IMR-90 (cell line): ENCODE measurements around the gene HS6ST2. TPM values are rescaled to one million over a fixed set of nuclear protein-coding genes. Genes with fewer than 3 reads are reported as not detected.

ENCODE experiments used
- ATAC-seq: fragments of 200-7000 bp; cut with Tn5 transposase; 2 replicates; pipeline ENCODE4 v1.9.1; 2020; ENCODE audit warnings: low read depth, mild to moderate bottlenecking, moderate library complexity
- BruUV-seq: library from RNA; stranded (reverse); fragments of 400-500 nt; replicated peaks from 2 replicates; lab custom pipeline; 2021; lab: Mats Ljungman, UMichigan
- CTCF ChIA-PET: fragments of 300-600 bp; formaldehyde crosslinking; extraction: SDS; loops from one replicate; lab custom pipeline; 2021; ENCODE audit warnings: antibody characterized with exemption; lab: Yijun Ruan, JAX
- POLR2A ChIA-PET: fragments of 300-600 bp; sonication (Branson Sonifier 250); formaldehyde crosslinking; loops from one replicate; lab custom pipeline; 2022; ENCODE audit warnings: antibody characterized with exemption; ENCODE audit not compliant: unreplicated experiment; lab: Charles Lee
- DNase-seq: peaks from one replicate; pipeline ENCODE4 v3.0.0; 2013
- H2AFZ ChIP-seq: replicated peaks from 2 replicates; pipeline ENCODE3; 2013; ENCODE audit warnings: low read length, mild to moderate bottlenecking; ENCODE audit not compliant: poor library complexity
- H2AK5ac ChIP-seq: 2 replicates; pipeline ENCODE4 v1.6.1; 2013; ENCODE audit warnings: low read depth, low read length, inconsistent platforms
- H2AK9ac ChIP-seq: replicated peaks from 2 replicates; pipeline ENCODE3; 2013; ENCODE audit warnings: mild to moderate bottlenecking, low read depth, low read length, moderate library complexity; ENCODE audit not compliant: poor library complexity
- H2BK120ac ChIP-seq: 2 replicates; pipeline ENCODE4 v1.6.1; 2013; ENCODE audit warnings: low read depth, low read length, inconsistent platforms
- H2BK15ac ChIP-seq: 3 replicates; pipeline ENCODE4 v1.6.1; 2013; ENCODE audit warnings: low read depth, low read length, inconsistent platforms
- H2BK20ac ChIP-seq: 2 replicates; pipeline ENCODE4 v1.6.1; 2013; ENCODE audit warnings: low read depth, mild to moderate bottlenecking, inconsistent platforms, low read length, moderate library complexity
- H2BK5ac ChIP-seq: 2 replicates; pipeline ENCODE4 v1.6.1; 2013; ENCODE audit warnings: mild to moderate bottlenecking, low read depth, low read length, inconsistent platforms; ENCODE audit not compliant: poor library complexity, severe bottlenecking
- H3K14ac ChIP-seq: replicated peaks from 2 replicates; pipeline ENCODE4 v1.6.1; 2013; ENCODE audit warnings: low read depth, low read length, inconsistent platforms
- H3K18ac ChIP-seq: 2 replicates; pipeline ENCODE4 v1.6.1; 2013; ENCODE audit warnings: low read depth, low read length, control low read depth
- H3K23ac ChIP-seq: 2 replicates; pipeline ENCODE4 v1.6.1; 2013; ENCODE audit warnings: low read depth, low read length, inconsistent platforms
- H3K27ac ChIP-seq: 2 replicates; pipeline ENCODE4 v1.5.1; 2013; ENCODE audit warnings: mild to moderate bottlenecking, control low read depth, low read length; ENCODE audit not compliant: insufficient read depth
- H3K27me3 ChIP-seq: 2 replicates; pipeline ENCODE4 v1.6.1; 2013; ENCODE audit warnings: low read length; ENCODE audit not compliant: control insufficient read depth, insufficient read depth
- H3K36me3 ChIP-seq: 2 replicates; pipeline ENCODE4 v1.6.1; 2013; ENCODE audit warnings: low read length, mixed read lengths; ENCODE audit not compliant: control insufficient read depth, insufficient read depth
- H3K4ac ChIP-seq: 2 replicates; pipeline ENCODE4 v1.6.1; 2013; ENCODE audit warnings: low read depth, low read length, inconsistent platforms
- H3K4me1 ChIP-seq: 2 replicates; pipeline ENCODE4 v1.6.1; 2013; ENCODE audit warnings: low read length, mixed read lengths; ENCODE audit not compliant: control insufficient read depth, insufficient read depth
- H3K4me2 ChIP-seq: 2 replicates; pipeline ENCODE4 v1.6.1; 2013; ENCODE audit warnings: low read depth, mild to moderate bottlenecking, control low read depth, low read length, moderate library complexity
- H3K4me3 ChIP-seq: 2 replicates; pipeline ENCODE4 v1.5.1; 2013; ENCODE audit warnings: low read depth, mild to moderate bottlenecking, control low read depth, low read length, moderate library complexity; ENCODE audit not compliant: insufficient read depth
- H3K56ac ChIP-seq: 2 replicates; pipeline ENCODE4 v1.6.1; 2013; ENCODE audit warnings: low read length, inconsistent platforms; ENCODE audit not compliant: insufficient read depth; ENCODE audit errors: extremely low read depth
- H3K79me1 ChIP-seq, 2 experiments: 2 replicates each; pipeline ENCODE4 v1.6.1; 2013; ENCODE audit warnings: low read length in 2 of 2, inconsistent platforms in 1 of 2, low read depth in 1 of 2
- H3K9ac ChIP-seq: 2 replicates; pipeline ENCODE4 v1.6.1; 2013; ENCODE audit warnings: low read depth, low read length, control low read depth
- H3K9me1 ChIP-seq: 2 replicates; pipeline ENCODE4 v1.6.1; 2013; ENCODE audit warnings: low read length, inconsistent platforms; ENCODE audit not compliant: insufficient read depth
- H3K9me3 ChIP-seq: 2 replicates; pipeline ENCODE4 v1.6.1; 2013; ENCODE audit warnings: low read length; ENCODE audit not compliant: control insufficient read depth, insufficient read depth
- H4K20me1 ChIP-seq: 2 replicates; pipeline ENCODE4 v1.6.1; 2013; ENCODE audit warnings: low read length, inconsistent platforms; ENCODE audit not compliant: insufficient read depth
- H4K5ac ChIP-seq: 2 replicates; pipeline ENCODE4 v1.6.1; 2013; ENCODE audit warnings: mild to moderate bottlenecking, low read depth, low read length, control low read depth
- H4K8ac ChIP-seq, 2 experiments: 2 replicates each; pipeline ENCODE4 v1.6.1; 2013; ENCODE audit warnings: low read depth in 2 of 2, low read length in 2 of 2, control low read depth in 1 of 2, inconsistent platforms in 1 of 2
- H4K91ac ChIP-seq: 2 replicates; pipeline ENCODE4 v1.6.1; 2013; ENCODE audit warnings: low read depth, low read length, inconsistent platforms; ENCODE audit not compliant: insufficient read depth
- BHLHE40 ChIP-seq: fragments of 150-350 bp; IDR thresholded peaks from 2 replicates; pipeline ENCODE4 v1.6.1; 2016; ENCODE audit warnings: mild to moderate bottlenecking, low read depth, low read length
- CEBPB ChIP-seq: IDR thresholded peaks from 2 replicates; pipeline ENCODE4 v1.6.1; 2012; ENCODE audit warnings: low read depth, low read length, improper control_type of control experiment
- CHD1 ChIP-seq: IDR thresholded peaks from 2 replicates; pipeline ENCODE4 v1.6.1; 2012; ENCODE audit warnings: low read depth, low read length, improper control_type of control experiment
- FOS ChIP-seq: fragments of 150-350 bp; IDR thresholded peaks from 2 replicates; pipeline ENCODE4 v1.6.1; 2016; ENCODE audit warnings: low read depth, low read length
- MAFK ChIP-seq: IDR thresholded peaks from 2 replicates; pipeline ENCODE4 v1.6.1; 2012; ENCODE audit warnings: low read depth, low read length, improper control_type of control experiment
- MAZ ChIP-seq: IDR thresholded peaks from 2 replicates; pipeline ENCODE4 v1.6.1; 2012; ENCODE audit warnings: low read depth, mild to moderate bottlenecking, low read length, improper control_type of control experiment, moderate library complexity, borderline replicate concordance
- MXI1 ChIP-seq: IDR thresholded peaks from 2 replicates; pipeline ENCODE4 v1.6.1; 2012; ENCODE audit warnings: low read depth, mild to moderate bottlenecking, low read length, moderate library complexity, borderline replicate concordance
- NFE2L2 ChIP-seq: fragments of 150-350 bp; IDR thresholded peaks from 2 replicates; pipeline ENCODE4 v1.6.1; 2016; ENCODE audit warnings: low read depth, mild to moderate bottlenecking, low read length
- POLR2A ChIP-seq: IDR thresholded peaks from 2 replicates; pipeline ENCODE4 v1.6.1; 2012; ENCODE audit warnings: mild to moderate bottlenecking, low read depth, low read length
- RAD21 ChIP-seq: IDR thresholded peaks from 2 replicates; pipeline ENCODE4 v1.6.1; 2012; ENCODE audit warnings: low read length, improper control_type of control experiment
- RCOR1 ChIP-seq: IDR thresholded peaks from 2 replicates; pipeline ENCODE4 v1.6.1; 2012; ENCODE audit warnings: mild to moderate bottlenecking, low read length, improper control_type of control experiment; ENCODE audit not compliant: insufficient replicate concordance
- RFX5 ChIP-seq: IDR thresholded peaks from 2 replicates; pipeline ENCODE4 v1.8.0; 2012; ENCODE audit warnings: low read depth, mild to moderate bottlenecking, low read length, moderate library complexity
- SMC3 ChIP-seq: fragments of 150-350 bp; IDR thresholded peaks from 2 replicates; pipeline ENCODE4 v1.6.1; 2016; ENCODE audit warnings: low read depth, mild to moderate bottlenecking, antibody characterized with exemption, low read length, moderate library complexity
- WGBS, 2 experiments: methylation state at CpG; one replicate each; pipeline versions ENCODE4 v1.1.5 to v1.1.7; 2013; ENCODE audit warnings: missing lambda C conversion rate in 2 of 2; ENCODE audit not compliant: insufficient read length in 1 of 2; ENCODE audit errors: extremely low coverage in 2 of 2; 5-methylcytosine and 5-hydroxymethylcytosine counted together
- dilution Hi-C: fragments of 300-500 bp; cut with HindIII; formaldehyde crosslinking; loops from one replicate; pipeline ENCODE4 v1.14.3; 2018; ENCODE audit warnings: low sequenced_read_pairs; ENCODE audit not compliant: unreplicated experiment
- in situ Hi-C: fragments of 300-500 bp; cut with MboI; formaldehyde crosslinking; loops from 3 replicates; pipeline ENCODE4 v1.14.3; 2019; ENCODE audit warnings: low sequenced_read_pairs, inconsistent platforms, mixed read lengths
- intact Hi-C: fragments of 100-400 bp; cut with micrococcal nuclease; formaldehyde crosslinking; loops from 2 replicates; pipeline ENCODE4 v1.10.0; 2022
- polyA plus RNA-seq, 3 experiments: library from polyadenylated mRNA; depleted of rRNA; stranded (reverse); fragments of >200 nt; gene quantifications; 2 replicates each; pipeline ENCODE4 v1.2.3, GENCODE V29; 2012; ENCODE audit warnings: low replicate concordance in 1 of 3
- total RNA-seq: library from RNA; depleted of rRNA; stranded (reverse); fragments of >200 nt; gene quantifications from 2 replicates; pipeline ENCODE4 v1.2.3, GENCODE V29; 2012
- TF ChIP-seq, protein P1 (sequence below): fragments of 150-350 bp; IDR thresholded peaks from 2 replicates; pipeline ENCODE4 v1.6.1; 2016; ENCODE audit warnings: low read depth, mild to moderate bottlenecking, low read length, moderate library complexity, borderline replicate concordance
- TF ChIP-seq, protein P2 (sequence below): conservative IDR thresholded peaks from 2 replicates; pipeline ENCODE4 v1.5.1; 2012; ENCODE audit warnings: mild to moderate bottlenecking, low read depth, low read length, improper control_type of control experiment
- TF ChIP-seq, protein P3 (sequence below): fragments of 150-350 bp; IDR thresholded peaks from 2 replicates; pipeline ENCODE4 v1.6.1; 2017; ENCODE audit warnings: mild to moderate bottlenecking, antibody characterized with exemption, low read length, low read depth

The HS6ST2 gene
- total and polyA plus RNA-seq, 2 of the 4 experiments (the other 2 are of a cell fraction), result not detected

DNA sequence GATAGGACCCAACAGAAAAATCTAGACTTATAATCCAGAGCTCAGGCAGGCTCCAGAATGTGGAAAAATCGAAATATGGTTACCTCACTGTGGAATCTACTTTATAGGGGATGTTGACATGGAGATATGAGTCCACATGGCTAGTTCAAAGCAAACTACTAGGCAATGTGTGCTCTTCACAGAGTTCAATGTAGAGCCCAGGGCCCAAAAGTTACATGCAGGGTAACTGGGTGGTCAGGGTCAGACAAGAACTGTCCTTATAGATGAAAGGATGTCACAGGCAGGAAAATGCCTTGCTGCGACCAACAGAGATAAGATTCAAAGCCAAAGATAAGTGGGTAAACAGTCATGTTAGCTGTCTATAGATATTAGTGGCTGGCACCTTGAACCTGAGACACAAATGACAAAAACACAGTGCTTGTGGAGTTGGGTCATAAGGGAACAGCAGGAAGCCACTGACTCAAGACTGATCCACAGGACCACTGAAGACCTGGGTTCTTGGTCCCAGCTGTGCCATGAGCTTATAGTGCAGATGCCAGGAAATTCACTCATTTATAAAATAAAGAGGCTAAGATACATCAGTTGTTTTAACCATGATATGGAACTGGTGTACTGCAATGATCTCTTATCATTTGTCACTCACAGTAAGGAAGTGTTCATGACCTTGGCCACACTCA is 367.9 kb downstream of the HS6ST2 start:
- Histone ChIP-seq H2BK120ac (no peak overlapping the region), H3K18ac (no peak overlapping the region), H3K9me3 (no peaks in the 10 kb centered on the region), H2AK5ac (no peak overlapping the region), H4K5ac (no peak overlapping the region), H3K27ac (no peak overlapping the region), H3K27me3 (peaks cover 4% of the 10 kb centered on the region; the same call in 1 of the 2 replicates), H4K20me1 (no peaks in the 10 kb centered on the region), H4K91ac (no peak overlapping the region), H3K56ac (no peak overlapping the region), H3K4me1 (no peaks in the 10 kb centered on the region), H3K14ac (no peak overlapping the region), H2AFZ (no peak overlapping the region), H2BK5ac (no peak overlapping the region), H3K4ac (no peak overlapping the region), H2BK15ac (no peak overlapping the region), H4K8ac (no peak overlapping the region), H3K36me3 (no peaks in the 10 kb centered on the region), H3K9ac (no peak overlapping the region), H3K79me1 (no peaks in the 10 kb centered on the region), H2AK9ac (no peak overlapping the region), H3K4me3 (no peak overlapping the region), H2BK20ac (no peak overlapping the region), H3K9me1 (no peaks in the 10 kb centered on the region), H3K4me2 (no peak overlapping the region), H3K23ac (no peak overlapping the region)
- no peak for ATAC-seq
- CTCF ChIA-PET, result no interaction called here
- intact Hi-C loops (loop anchor here (5.0 kb wide), 1 partner anchor 298 kb away; no protein-coding TSS in a partner anchor), dilution Hi-C loops (no loop called here), in situ Hi-C loops (no loop called here)
- BruUV-seq, result no TSS peak
- POLR2A ChIA-PET, result no interaction called here
- TF ChIP-seq MAZ (no peak), MXI1 (no peak), NFE2L2 (no peak), BHLHE40 (no peak), RCOR1 (no peak), RFX5 (no peak), CHD1 (no peak), FOS (no peak), CEBPB (no peak), RAD21 (no peak), POLR2A (no peak), SMC3 (no peak), MAFK (no peak)
- TF ChIP-seq, protein P1, sequence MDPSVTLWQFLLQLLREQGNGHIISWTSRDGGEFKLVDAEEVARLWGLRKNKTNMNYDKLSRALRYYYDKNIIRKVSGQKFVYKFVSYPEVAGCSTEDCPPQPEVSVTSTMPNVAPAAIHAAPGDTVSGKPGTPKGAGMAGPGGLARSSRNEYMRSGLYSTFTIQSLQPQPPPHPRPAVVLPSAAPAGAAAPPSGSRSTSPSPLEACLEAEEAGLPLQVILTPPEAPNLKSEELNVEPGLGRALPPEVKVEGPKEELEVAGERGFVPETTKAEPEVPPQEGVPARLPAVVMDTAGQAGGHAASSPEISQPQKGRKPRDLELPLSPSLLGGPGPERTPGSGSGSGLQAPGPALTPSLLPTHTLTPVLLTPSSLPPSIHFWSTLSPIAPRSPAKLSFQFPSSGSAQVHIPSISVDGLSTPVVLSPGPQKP, result no peak
- TF ChIP-seq, protein P2, sequence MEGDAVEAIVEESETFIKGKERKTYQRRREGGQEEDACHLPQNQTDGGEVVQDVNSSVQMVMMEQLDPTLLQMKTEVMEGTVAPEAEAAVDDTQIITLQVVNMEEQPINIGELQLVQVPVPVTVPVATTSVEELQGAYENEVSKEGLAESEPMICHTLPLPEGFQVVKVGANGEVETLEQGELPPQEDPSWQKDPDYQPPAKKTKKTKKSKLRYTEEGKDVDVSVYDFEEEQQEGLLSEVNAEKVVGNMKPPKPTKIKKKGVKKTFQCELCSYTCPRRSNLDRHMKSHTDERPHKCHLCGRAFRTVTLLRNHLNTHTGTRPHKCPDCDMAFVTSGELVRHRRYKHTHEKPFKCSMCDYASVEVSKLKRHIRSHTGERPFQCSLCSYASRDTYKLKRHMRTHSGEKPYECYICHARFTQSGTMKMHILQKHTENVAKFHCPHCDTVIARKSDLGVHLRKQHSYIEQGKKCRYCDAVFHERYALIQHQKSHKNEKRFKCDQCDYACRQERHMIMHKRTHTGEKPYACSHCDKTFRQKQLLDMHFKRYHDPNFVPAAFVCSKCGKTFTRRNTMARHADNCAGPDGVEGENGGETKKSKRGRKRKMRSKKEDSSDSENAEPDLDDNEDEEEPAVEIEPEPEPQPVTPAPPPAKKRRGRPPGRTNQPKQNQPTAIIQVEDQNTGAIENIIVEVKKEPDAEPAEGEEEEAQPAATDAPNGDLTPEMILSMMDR, result no peak
- TF ChIP-seq, protein P3, sequence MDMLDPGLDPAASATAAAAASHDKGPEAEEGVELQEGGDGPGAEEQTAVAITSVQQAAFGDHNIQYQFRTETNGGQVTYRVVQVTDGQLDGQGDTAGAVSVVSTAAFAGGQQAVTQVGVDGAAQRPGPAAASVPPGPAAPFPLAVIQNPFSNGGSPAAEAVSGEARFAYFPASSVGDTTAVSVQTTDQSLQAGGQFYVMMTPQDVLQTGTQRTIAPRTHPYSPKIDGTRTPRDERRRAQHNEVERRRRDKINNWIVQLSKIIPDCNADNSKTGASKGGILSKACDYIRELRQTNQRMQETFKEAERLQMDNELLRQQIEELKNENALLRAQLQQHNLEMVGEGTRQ, result no peak
- no peak for DNase-seq
- 25% methylated on average over 2 of the region's 2 CpGs; no CpG with 5 or more reads in 1 of the 2 experiments for WGBS, 2 experiments
